ENCODE results near the gene AVPI1. TPM values are rescaled to one million over a fixed set of nuclear protein-coding genes. Genes with fewer than 3 reads are reported as not detected.
"Not testable (repeated sequence)": the region's sequence is repeated elsewhere in the genome, so short reads cannot be mapped to it uniquely, and the experiment has no call there.

The AVPI1 gene
- total RNA-seq, 1 donor from 2014 or later: 7.9 TPM

GRCh38 chr10:97714401-97715258 is 27.6 kb upstream of the AVPI1 start:
- ATAC-seq (ENCODE audit: poor library complexity): peak; percentile 72
- DNase-seq: peak; percentile 88
- intact Hi-C loops (cut with DNase I): no loop called here

- peak; percentile 80 for ATAC-seq (ENCODE audit: poor library complexity)
- intact Hi-C loops (cut with DNase I): no loop called here
- peak; percentile 86 for DNase-seq
Measured at GRCh38 chr10:97713826-97714400, 26.9 kb upstream of the AVPI1 start.

- DNase-seq (peak; percentile 88), ATAC-seq (ENCODE audit: poor library complexity) (peak; percentile 28)
- intact Hi-C loops (cut with DNase I): no loop called here
Measured at GRCh38 chr10:97713339-97713825, 26.3 kb upstream of the AVPI1 start, which contains the start of gene MARVELD1. Gene MARVELD1, plus strand, starts transcription at chr10:97713730. Its CDS starts 147 bp downstream, at chr10:97713877.

- DNase-seq (no peak), ATAC-seq (ENCODE audit: poor library complexity) (no peak)
- intact Hi-C loops (cut with DNase I): no loop called here
Measured at GRCh38 chr10:97711640-97712572, 24.9 kb upstream of the AVPI1 start.

- peak; percentile 66 for DNase-seq
- ATAC-seq (ENCODE audit: poor library complexity): peak; percentile 24
- intact Hi-C loops (cut with DNase I): loop anchor here (2.0 kb wide), 1 partner anchor 22 kb away; no protein-coding TSS in a partner anchor
Measured at GRCh38 chr10:97708976-97709946, 22.2 kb upstream of the AVPI1 start.

- no peak for ATAC-seq (ENCODE audit: poor library complexity)
- intact Hi-C loops (cut with DNase I): loop anchor here (2.0 kb wide), 1 partner anchor 23 kb away; no protein-coding TSS in a partner anchor
Measured at GRCh38 chr10:97708167-97708566, 21.1 kb upstream of the AVPI1 start.

GRCh38 chr10:97707134-97707861 is 20.3 kb upstream of the AVPI1 start:
- intact Hi-C loops (cut with DNase I): no loop called here
- no peak for DNase-seq
- no peak for ATAC-seq (ENCODE audit: poor library complexity)

More at GRCh38 chr10:97708167-97708566, 21.1 kb upstream of the AVPI1 start:
- DNase-seq: no peak

- DNase-seq (no peak), ATAC-seq (ENCODE audit: poor library complexity) (no peak)
- intact Hi-C loops (cut with DNase I): no loop called here
Measured at GRCh38 chr10:97705006-97705670, 18.1 kb upstream of the AVPI1 start.

- intact Hi-C loops (cut with DNase I): no loop called here
- ATAC-seq (ENCODE audit: poor library complexity) (no peak), DNase-seq (no peak)
Measured at GRCh38 chr10:97704341-97704740, 17.3 kb upstream of the AVPI1 start.

- ATAC-seq (ENCODE audit: poor library complexity): no peak
- DNase-seq: no peak
- intact Hi-C loops (cut with DNase I): no loop called here
Measured at GRCh38 chr10:97703398-97704067, 16.5 kb upstream of the AVPI1 start.

GRCh38 chr10:97701438-97702069 is 14.5 kb upstream of the AVPI1 start:
- ATAC-seq (ENCODE audit: poor library complexity) (peak; percentile 95), DNase-seq (no peak)
- intact Hi-C loops (cut with DNase I): no loop called here

GRCh38 chr10:97698072-97698655 is 11.1 kb upstream of the AVPI1 start:
- DNase-seq; intact Hi-C loops (cut with DNase I); ATAC-seq (ENCODE audit: poor library complexity): not testable (repeated sequence)

GRCh38 chr10:97690133-97690532 is 3.1 kb upstream of the AVPI1 start:
- no peak for ATAC-seq (ENCODE audit: poor library complexity)
- no peak for DNase-seq
- intact Hi-C loops (cut with DNase I): no loop called here

GRCh38 chr10:97689559-97690020 is 2.5 kb upstream of the AVPI1 start:
- intact Hi-C loops (cut with DNase I): no loop called here
- DNase-seq (no peak), ATAC-seq (ENCODE audit: poor library complexity) (no peak)

Measured in Right ventricle myocardium superior (tissue), 1 donor.